KMS-11 (cell line): Measurements from ENCODE around the gene EXPH5.

ENCODE experiments used
- H2AFZ ChIP-seq: fragments of 200-600 bp; sonication (generic); 2 replicates; pipeline ENCODE4 v1.6.1; 2016; ENCODE audit warnings: antibody characterized with exemption, mixed run types, low read depth
- H3K27ac ChIP-seq: fragments of 200-600 bp; sonication (generic); 2 replicates; pipeline ENCODE4 v1.6.1; 2016; ENCODE audit warnings: mild to moderate bottlenecking, mixed run types
- H3K27me3 ChIP-seq: fragments of 200-600 bp; sonication (generic); 2 replicates; pipeline ENCODE4 v1.6.1; 2017; ENCODE audit warnings: mild to moderate bottlenecking, low read depth, mixed run types, moderate library complexity; ENCODE audit not compliant: insufficient read depth
- H3K36me3 ChIP-seq: fragments of 200-600 bp; sonication (generic); 2 replicates; pipeline ENCODE4 v1.6.1; 2017; ENCODE audit warnings: mild to moderate bottlenecking, mixed run types; ENCODE audit not compliant: insufficient read depth
- H3K4me1 ChIP-seq: fragments of 200-600 bp; sonication (generic); 2 replicates; pipeline ENCODE4 v1.6.1; 2016; ENCODE audit warnings: mild to moderate bottlenecking, low read depth, mixed run types; ENCODE audit not compliant: poor library complexity, severe bottlenecking
- H3K4me2 ChIP-seq: fragments of 200-600 bp; sonication (generic); 2 replicates; pipeline ENCODE4 v1.7.0; 2016; ENCODE audit warnings: mild to moderate bottlenecking, mixed run types
- H3K4me3 ChIP-seq: fragments of 200-600 bp; sonication (generic); IDR thresholded peaks from 2 replicates; pipeline ENCODE4 v1.6.1; 2017; ENCODE audit warnings: low read depth, low read length, mixed read lengths; ENCODE audit not compliant: insufficient read depth
- H3K79me2 ChIP-seq: fragments of 200-600 bp; sonication (generic); 2 replicates; pipeline ENCODE4 v1.6.1; 2016; ENCODE audit warnings: low read depth, mixed run types; ENCODE audit not compliant: insufficient read depth
- H3K9ac ChIP-seq: fragments of 200-600 bp; sonication (generic); 2 replicates; pipeline ENCODE4 v1.6.1; 2016; ENCODE audit warnings: mild to moderate bottlenecking, mixed run types
- H4K20me1 ChIP-seq: fragments of 200-600 bp; sonication (generic); 2 replicates; pipeline ENCODE4 v1.6.1; 2016; ENCODE audit warnings: mild to moderate bottlenecking, mixed run types; ENCODE audit not compliant: insufficient read depth
- CTCF ChIP-seq: fragments of 200-600 bp; sonication (generic); conservative IDR thresholded peaks from 2 replicates; pipeline ENCODE4 v1.6.1; 2017; ENCODE audit warnings: low read depth, mild to moderate bottlenecking, antibody characterized with exemption, low read length, moderate library complexity, mixed read lengths

Gene EXPH5

DNA sequence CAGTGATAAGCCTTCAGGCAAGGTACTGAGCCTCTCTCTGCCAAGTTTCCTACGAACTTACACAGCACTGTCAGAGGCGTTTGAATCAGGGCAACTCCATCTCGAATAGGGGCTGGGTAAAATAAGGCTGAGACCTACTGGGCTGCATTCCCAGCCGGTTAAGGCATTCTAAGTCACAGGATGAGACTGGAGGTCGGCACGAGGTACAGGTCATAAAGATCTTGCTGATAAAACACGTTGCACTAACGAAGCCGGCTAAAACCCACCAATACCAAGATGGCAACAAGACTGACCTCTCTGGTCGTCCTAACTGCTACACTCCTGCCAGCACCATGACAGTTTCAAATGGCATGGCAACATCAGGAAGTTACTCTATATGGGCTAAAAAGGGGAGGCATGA, 75.0 kb downstream of the EXPH5 start:
- no peak overlapping the region for H3K4me3 ChIP-seq
- no peak overlapping the region for H3K9ac ChIP-seq
- TF ChIP-seq CTCF, result no peak
- no peak overlapping the region for H3K27ac ChIP-seq
- H3K4me2 ChIP-seq, result no peak overlapping the region
- no peak overlapping the region for H2AFZ ChIP-seq
- H4K20me1 ChIP-seq, result no peaks in the 10 kb centered on the region
- H3K27me3 ChIP-seq, result no peaks in the 10 kb centered on the region
- H3K4me1 ChIP-seq, result no peaks in the 10 kb centered on the region
- H3K79me2 ChIP-seq, result no peaks in the 10 kb centered on the region
- no peaks in the 10 kb centered on the region for H3K36me3 ChIP-seq

DNA sequence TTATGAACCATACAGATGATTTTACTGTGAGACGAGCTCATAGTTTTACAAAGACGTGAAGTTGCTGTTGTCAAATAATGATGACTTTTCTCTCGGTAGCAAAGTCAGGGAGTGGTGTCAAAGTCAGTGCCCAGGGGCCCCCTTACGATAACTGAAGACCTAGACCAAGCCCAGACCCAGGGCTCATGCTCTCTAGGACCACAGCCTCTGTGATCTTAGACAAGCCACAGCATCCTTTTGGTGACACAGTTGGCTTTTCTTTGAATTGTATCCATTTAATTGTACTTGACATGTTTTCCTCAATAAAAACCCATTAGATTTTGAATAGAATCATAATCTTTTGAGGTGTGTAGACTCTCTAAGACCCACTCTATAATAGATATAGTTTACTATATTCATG, 77.4 kb downstream of the EXPH5 start:
- Histone ChIP-seq H3K27ac (no peak overlapping the region), H3K36me3 (no peaks in the 10 kb centered on the region), H4K20me1 (no peaks in the 10 kb centered on the region), H3K27me3 (no peaks in the 10 kb centered on the region), H3K79me2 (no peaks in the 10 kb centered on the region), H2AFZ (no peak overlapping the region), H3K4me2 (no peak overlapping the region), H3K4me3 (no peak overlapping the region), H3K9ac (no peak overlapping the region), H3K4me1 (no peaks in the 10 kb centered on the region)
- TF ChIP-seq CTCF, result no peak

GRCh38 chr11:108512708-108513107, 80.9 kb downstream of the EXPH5 start:
- Histone ChIP-seq H3K79me2 (no peaks in the 10 kb centered on the region), H3K36me3 (no peaks in the 10 kb centered on the region), H3K9ac (no peak overlapping the region), H3K4me3 (no peak overlapping the region), H4K20me1 (no peaks in the 10 kb centered on the region), H3K4me2 (no peak overlapping the region), H3K4me1 (no peaks in the 10 kb centered on the region), H2AFZ (no peak overlapping the region), H3K27me3 (no peaks in the 10 kb centered on the region), H3K27ac (no peak overlapping the region)
- no peak for TF ChIP-seq CTCF

DNA sequence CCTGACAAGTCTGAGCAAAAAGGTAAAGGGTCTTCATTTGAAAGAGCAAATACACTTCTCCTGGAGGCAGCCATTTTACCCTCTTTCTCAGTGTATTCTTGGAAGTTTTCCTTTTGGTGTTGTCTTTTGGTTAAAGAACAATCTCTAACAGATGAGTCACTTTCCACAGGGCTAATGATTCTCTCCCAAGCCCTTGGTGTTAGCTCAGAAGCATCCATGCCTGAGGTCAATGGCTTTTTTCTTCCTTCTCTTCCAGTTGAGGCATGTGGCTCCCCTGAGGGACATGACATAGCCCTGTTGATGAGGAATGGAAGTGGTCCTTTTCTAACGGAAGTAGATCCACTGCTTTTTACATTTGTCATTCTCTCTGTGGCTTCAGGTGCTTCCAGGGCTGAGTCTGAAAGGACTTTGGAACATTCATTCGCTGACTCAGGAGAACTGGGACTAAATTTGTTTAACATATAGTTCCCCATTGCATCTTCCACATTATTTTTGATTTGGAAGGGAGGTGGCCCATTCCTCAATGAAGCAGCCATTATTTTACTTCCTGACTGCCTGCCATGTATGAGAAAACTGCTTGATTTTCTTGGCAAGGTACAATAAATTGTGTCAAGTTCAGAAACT, 81.6 kb downstream of the EXPH5 start:
- TF ChIP-seq CTCF, result no peak
- H3K4me1 ChIP-seq, result no peaks in the 10 kb centered on the region
- H4K20me1 ChIP-seq, result no peaks in the 10 kb centered on the region
- no peak overlapping the region for H3K9ac ChIP-seq
- H2AFZ ChIP-seq, result no peak overlapping the region
- no peaks in the 10 kb centered on the region for H3K79me2 ChIP-seq
- H3K27me3 ChIP-seq, result no peaks in the 10 kb centered on the region
- no peak overlapping the region for H3K4me2 ChIP-seq
- H3K36me3 ChIP-seq, result no peaks in the 10 kb centered on the region
- no peak overlapping the region for H3K27ac ChIP-seq
- no peak overlapping the region for H3K4me3 ChIP-seq
